Measurements from ENCODE around the gene SREBF1. TPM values are rescaled to one million over a fixed set of nuclear protein-coding genes. Genes with fewer than 3 reads are reported as not detected.

SREBF1 gene
- total and polyA plus RNA-seq, 2 of the 8 experiments (the other 6 are each of a cell fraction or from before 2014, with no cell fraction given), result 28.6 to 70.8 TPM

DNA sequence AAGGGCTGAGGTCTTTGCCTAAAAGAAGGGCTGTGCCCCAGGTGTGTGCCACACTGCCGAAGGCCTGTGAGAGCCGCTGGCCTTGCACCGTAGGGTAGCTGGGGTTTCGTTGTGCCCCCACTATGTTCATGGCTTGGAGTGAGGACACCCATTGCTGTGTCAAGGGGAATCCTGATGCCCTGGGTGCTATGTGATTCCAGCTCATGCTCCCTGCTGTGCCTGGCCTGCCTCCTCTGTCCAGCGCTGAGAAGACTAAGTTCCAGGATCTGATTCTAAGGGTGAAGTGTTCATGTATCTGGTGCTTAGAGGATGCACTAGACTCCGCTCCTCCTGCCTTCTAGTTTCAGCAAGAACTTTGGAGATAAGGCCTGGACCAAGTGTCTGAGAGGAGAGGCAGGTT is 47.4 kb downstream of the SREBF1 start:
- H3K27me3 ChIP-seq (replicated peaks in 1 of 4; ENCODE audit: control insufficient read depth in 3 of 4, extremely low read depth in 1 of 4, insufficient read depth in 3 of 4, low read length in 3 of 4), result peaks cover 6 to 52% (median 29%) of the 10 kb centered on the region in 4 experiments
- H3K23me2 ChIP-seq (ENCODE audit: low read depth, low read length), result peaks cover 4% of the 10 kb centered on the region; the same call in 1 of the 2 replicates
- no peak overlapping the region for H3K14ac ChIP-seq (ENCODE audit: insufficient read length)
- H3K9ac ChIP-seq (replicated peaks in 1 of 4; ENCODE audit: extremely low read depth in 1 of 4, low read depth in 3 of 4, low read length in 3 of 4), result no peak overlapping the region
- WGBS, 2 experiments (ENCODE audit: extremely low coverage in 1 of 2, insufficient coverage in 1 of 2, insufficient read length in 1 of 2, insufficient replicate concordance in 2 of 2, low coverage in 1 of 2, low lambda C conversion rate in 2 of 2, missing lambda C conversion rate in 1 of 2), result 92% methylated on average over 5 of the region's 6 CpGs; no CpG with 5 or more reads in 1 of the 2 experiments
- DNase-seq (ENCODE audit: low read depth in 1 of 2, low spot score in 2 of 2) (no peak), FAIRE-seq (no peak)
- peak overlapping the region; percentile 9; the same call in 1 of the 2 replicates for H2BK20ac ChIP-seq (ENCODE audit: low read length)
- H3K4me2 ChIP-seq (ENCODE audit: insufficient read depth in 1 of 2, low read depth in 2 of 2, low read length in 2 of 2), result no peak overlapping the region
- H4K91ac ChIP-seq (replicated peaks; ENCODE audit: insufficient read length, low read length), result no peak overlapping the region
- H3K4me1 ChIP-seq (replicated peaks in 1 of 4; ENCODE audit: control insufficient read depth in 3 of 4, insufficient read depth in 4 of 4, low read length in 3 of 4), result peaks cover 13 to 42% (median 30%) of the 10 kb centered on the region in 4 experiments
- H4K8ac ChIP-seq (ENCODE audit: extremely low read depth, insufficient read depth, low read length), result no peak overlapping the region
- POLR2A ChIA-PET (ENCODE audit: partially characterized antibody), result interaction anchor here (0.9 to 1.4 kb wide), 3 partner anchors 20 to 65 kb away, joined by 3 read pairs; no protein-coding TSS in a partner anchor
- no peaks in the 10 kb centered on the region for H3K79me1 ChIP-seq (ENCODE audit: low read depth, low read length)
- no peak overlapping the region for H3K23ac ChIP-seq (ENCODE audit: insufficient read length)
- no peak overlapping the region for H3K27ac ChIP-seq (ENCODE audit: low read depth, low read length)
- no peak for TF ChIP-seq E2F6 (IDR thresholded peaks at IDR 0.05)
- TF ChIP-seq YY1 (IDR thresholded peaks at IDR 0.05; ENCODE audit: low read depth, low read length), result no peak
- no peak for TF ChIP-seq HDAC6 (IDR thresholded peaks at IDR 0.05; ENCODE audit: low read depth, low read length)
- no peak for TF ChIP-seq USF2 (IDR thresholded peaks at IDR 0.05; ENCODE audit: low read length)
- no peak for TF ChIP-seq CTCF (IDR thresholded peaks at IDR 0.05; ENCODE audit: control extremely low read depth in 1 of 3, insufficient read depth in 1 of 3, low read depth in 1 of 3, low read length in 3 of 3)
- no peak overlapping the region for H2BK120ac ChIP-seq (replicated peaks; ENCODE audit: low read depth, low read length)
- H3K9me3 ChIP-seq (ENCODE audit: insufficient read depth in 2 of 2, low read depth in 1 of 2, low read length in 1 of 2), result no peaks in the 10 kb centered on the region
- no peak overlapping the region for H3K4me3 ChIP-seq (ENCODE audit: extremely low read depth in 1 of 4, insufficient read depth in 2 of 4, low read depth in 3 of 4, low read length in 4 of 4)
- no peak overlapping the region for H2AFZ ChIP-seq (ENCODE audit: low read length)
- H2BK5ac ChIP-seq (ENCODE audit: low read depth, low read length), result no peak overlapping the region
- H4K5ac ChIP-seq (ENCODE audit: insufficient read length, low read depth, low read length), result no peak overlapping the region
- CTCF ChIA-PET (ENCODE audit: partially characterized antibody), result interaction anchor here (0.6 to 7.5 kb wide), 9 partner anchors 9 to 191 kb away, joined by 3 to 48 read pairs (median 7); no protein-coding TSS in a partner anchor
- H3K4ac ChIP-seq (replicated peaks; ENCODE audit: insufficient read length, low read depth, low read length), result no peak overlapping the region
- no peak overlapping the region for H2AK5ac ChIP-seq (ENCODE audit: low read depth, low read length)
- H3K79me2 ChIP-seq (ENCODE audit: control insufficient read depth in 1 of 2, insufficient read depth in 2 of 2, low read length in 2 of 2), result no peaks in the 10 kb centered on the region
- no peaks in the 10 kb centered on the region for H3K36me3 ChIP-seq (ENCODE audit: control insufficient read depth in 2 of 4, insufficient read depth in 4 of 4, low read length in 3 of 4)
- peaks cover 0 to 6% of the 10 kb centered on the region in 2 experiments for H4K20me1 ChIP-seq (replicated peaks in 1 of 2; ENCODE audit: control insufficient read depth in 1 of 2, insufficient read depth in 2 of 2, low read length in 2 of 2)
- peak overlapping the region; percentile 29; the same call in 1 of the 2 replicates for H2BK15ac ChIP-seq (ENCODE audit: low read length)
- 0 out of 2 replicates have a peak overlapping the region, but pooled peaks have one; percentile 30 for H2BK12ac ChIP-seq (ENCODE audit: low read depth, low read length)
- H3K18ac ChIP-seq (ENCODE audit: extremely low read depth, low read length), result no peak overlapping the region
- H3K56ac ChIP-seq (replicated peaks; ENCODE audit: insufficient read length, low read depth, low read length), result no peak overlapping the region
